ENCODE data around the gene NFAM1.

- TF ChIP-seq EZH2phosphoT487 (IDR thresholded peaks at IDR 0.05; ENCODE audit: borderline replicate concordance) (no peak), CTCF (IDR thresholded peaks at IDR 0.05 in 2 of 3, conservative IDR thresholded peaks at IDR 0.05 in 1 of 3; ENCODE audit: borderline replicate concordance in 1 of 3, insufficient read depth in 1 of 3, low read depth in 2 of 3, low read length in 2 of 3) (no peak), POLR2AphosphoS5 (IDR thresholded peaks at IDR 0.05; ENCODE audit: low read depth, low read length) (no peak), ZNF274 (IDR thresholded peaks at IDR 0.05; ENCODE audit: low read depth, low read length) (no peak), SIN3A (IDR thresholded peaks at IDR 0.05; ENCODE audit: low read depth) (no peak), REST (IDR thresholded peaks at IDR 0.05; ENCODE audit: low read depth) (no peak)
Measured at GRCh38 chr22:42399315-42400271, 32.6 kb downstream of the NFAM1 start.
